BLaER1 treated with 17β-estradiol and CSF1 and Interleukin-3, amounts not matched to agents 10 nM and 100 nM (cell line): Measurements from ENCODE around the gene UNC119.

Experiments
- H3K27ac ChIP-seq, 11 experiments: shearing (Covaris generic); formaldehyde crosslinking; 2 replicates each; pipeline ENCODE4 v1.8.1; 2022
- H3K27me3 ChIP-seq, 11 experiments: shearing (Covaris generic); formaldehyde crosslinking; 2 replicates each; pipeline ENCODE4 v1.8.1; 2022
- H3K36me3 ChIP-seq, 11 experiments: shearing (Covaris generic); formaldehyde crosslinking; 2 replicates each; pipeline ENCODE4 v1.8.1; 2022
- H3K4me1 ChIP-seq, 10 experiments: shearing (Covaris generic); formaldehyde crosslinking; 2 replicates each; pipeline ENCODE4 v1.8.1; 2022
- H3K4me2 ChIP-seq, 11 experiments: shearing (Covaris generic); formaldehyde crosslinking; 2 replicates each; pipeline ENCODE4 v1.8.1; 2022
- H3K4me3 ChIP-seq, 10 experiments: shearing (Covaris generic); formaldehyde crosslinking; 2 replicates each; pipeline ENCODE4 v1.8.1; 2022
- H3K9ac ChIP-seq, 11 experiments: shearing (Covaris generic); formaldehyde crosslinking; 2 replicates each; pipeline ENCODE4 v1.8.1; 2022
- H3K9me3 ChIP-seq, 11 experiments: shearing (Covaris generic); formaldehyde crosslinking; replicated peaks in 1 of 11; 2 replicates each; pipeline ENCODE4 v1.8.1; 2022
- H4K20me1 ChIP-seq, 11 experiments: shearing (Covaris generic); formaldehyde crosslinking; 2 replicates each; pipeline ENCODE4 v1.8.1; 2022
- Cebpa-rat ChIP-seq, 11 experiments: shearing (Covaris generic); IDR thresholded peaks; 2 replicates each; pipeline ENCODE4 v1.8.1; 2022

The UNC119 gene

DNA sequence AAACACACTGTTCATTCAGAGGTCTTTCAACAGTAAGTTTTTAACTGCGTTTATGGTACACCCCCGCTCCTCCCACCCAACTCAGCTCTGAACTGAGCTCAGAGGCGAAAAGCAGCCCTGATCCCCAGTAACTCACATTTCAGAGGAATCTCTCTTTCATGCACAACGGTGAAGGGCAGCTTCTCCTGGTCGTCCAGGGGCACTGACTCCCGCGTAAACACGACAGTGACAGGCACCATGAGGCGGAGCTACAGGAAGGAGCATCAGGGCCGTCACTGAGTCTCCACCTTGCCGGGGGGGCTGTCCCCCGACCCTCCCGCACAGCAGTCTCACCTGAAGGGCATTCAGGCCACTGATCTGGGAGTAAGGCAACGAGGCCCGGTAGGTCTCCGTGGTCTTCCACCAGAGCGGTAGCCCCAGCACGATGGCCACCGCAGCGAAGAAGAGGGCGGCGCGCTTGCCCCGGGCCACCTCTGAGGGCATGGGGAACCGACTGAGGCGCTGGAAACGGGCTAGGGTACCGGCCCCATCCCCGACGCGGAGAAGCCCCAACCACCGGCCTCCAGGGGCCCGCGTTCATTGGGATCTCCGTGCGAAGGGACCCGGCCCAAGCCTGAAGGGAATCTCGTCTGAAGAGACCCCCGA lies 18.4 kb upstream of the UNC119 start:
- Histone ChIP-seq H3K27me3 (no peaks in the 10 kb centered on the region), H3K4me2 (peak overlapping the region; percentile 80 to 96 (median 88)), H4K20me1 (peaks cover 10 to 38% (median 28%) of the 10 kb centered on the region in 11 experiments; a peak in 16 of 22 replicates), H3K27ac (peak overlapping the region; percentile 70 to 83 (median 76)), H3K36me3 (peaks cover 3 to 45% (median 22%) of the 10 kb centered on the region in 11 experiments; a peak in 18 of 22 replicates), H3K9me3 (no peaks in the 10 kb centered on the region), H3K4me1 (peaks cover 54 to 67% (median 63%) of the 10 kb centered on the region in 10 experiments), H3K9ac (peak overlapping the region; percentile 79 to 88 (median 87)), H3K4me3 (peak overlapping the region; percentile 78 to 99 (median 96))
- TF ChIP-seq Cebpa-rat (IDR thresholded peaks at IDR 0.05) = no peak

GRCh38 chr17:28569446-28569845 lies 17.0 kb upstream of the UNC119 start:
- peaks cover 3 to 43% (median 21%) of the 10 kb centered on the region in 11 experiments; a peak in 19 of 22 replicates for H3K36me3 ChIP-seq
- H3K4me3 ChIP-seq = no peak overlapping the region
- H3K27ac ChIP-seq = no peak overlapping the region
- H3K9ac ChIP-seq = no peak overlapping the region
- TF ChIP-seq Cebpa-rat (IDR thresholded peaks at IDR 0.05) = no peak
- peaks cover 7 to 50% (median 23%) of the 10 kb centered on the region in 11 experiments; a peak in 15 of 22 replicates for H4K20me1 ChIP-seq
- peaks cover 47 to 57% (median 53%) of the 10 kb centered on the region in 10 experiments for H3K4me1 ChIP-seq
- peak overlapping the region; percentile 80 to 96 (median 88) for H3K4me2 ChIP-seq
- H3K9me3 ChIP-seq = no peaks in the 10 kb centered on the region
- no peaks in the 10 kb centered on the region for H3K27me3 ChIP-seq

- TF ChIP-seq Cebpa-rat (IDR thresholded peaks at IDR 0.05) = no peak
- Histone ChIP-seq H3K9ac (no peak overlapping the region), H3K4me1 (peaks cover 40 to 56% (median 49%) of the 10 kb centered on the region in 10 experiments), H4K20me1 (peaks cover 7 to 60% (median 29%) of the 10 kb centered on the region in 11 experiments; a peak in 16 of 22 replicates), H3K4me3 (no peak overlapping the region), H3K36me3 (peaks cover 19 to 49% (median 29%) of the 10 kb centered on the region in 11 experiments), H3K4me2 (peak overlapping the region; percentile 15 to 96 (median 52); a peak in 20 of 22 replicates), H3K27ac (no peak overlapping the region), H3K9me3 (no peaks in the 10 kb centered on the region), H3K27me3 (no peaks in the 10 kb centered on the region)
Observed at GRCh38 chr17:28567604-28568003, 15.2 kb upstream of the UNC119 start.

DNA sequence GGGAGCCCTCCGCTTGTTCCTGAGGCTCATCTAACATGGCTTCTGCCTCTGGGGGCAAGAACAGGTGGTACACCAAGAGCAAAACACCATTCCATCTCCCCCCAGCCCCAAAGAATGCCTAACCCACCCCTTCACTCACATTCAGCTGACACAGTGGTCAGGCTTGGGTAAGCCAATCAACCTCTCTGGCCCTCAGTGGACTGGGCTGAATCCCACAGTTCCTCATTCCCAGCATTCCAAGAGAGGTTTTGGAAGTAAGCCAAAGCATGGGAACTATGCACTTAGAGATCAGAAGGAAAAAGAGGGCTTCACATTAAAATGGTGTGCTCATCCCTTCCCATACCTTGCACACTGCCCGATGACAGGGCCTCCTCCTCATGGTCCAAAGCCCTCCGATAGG lies 11.1 kb upstream of the UNC119 start:
- peaks cover 13 to 26% (median 17%) of the 10 kb centered on the region in 10 experiments for H3K4me1 ChIP-seq
- no peak overlapping the region for H3K9ac ChIP-seq
- H3K27me3 ChIP-seq = no peaks in the 10 kb centered on the region
- no peak overlapping the region for H3K27ac ChIP-seq
- H4K20me1 ChIP-seq = peaks cover 0 to 47% (median 18%) of the 10 kb centered on the region in 11 experiments; a peak in 16 of 22 replicates
- H3K9me3 ChIP-seq = no peaks in the 10 kb centered on the region
- TF ChIP-seq Cebpa-rat (IDR thresholded peaks at IDR 0.05) = no peak
- no peak overlapping the region for H3K4me3 ChIP-seq
- H3K4me2 ChIP-seq = no peak overlapping the region
- H3K36me3 ChIP-seq = peaks cover 55 to 87% (median 66%) of the 10 kb centered on the region in 11 experiments

DNA sequence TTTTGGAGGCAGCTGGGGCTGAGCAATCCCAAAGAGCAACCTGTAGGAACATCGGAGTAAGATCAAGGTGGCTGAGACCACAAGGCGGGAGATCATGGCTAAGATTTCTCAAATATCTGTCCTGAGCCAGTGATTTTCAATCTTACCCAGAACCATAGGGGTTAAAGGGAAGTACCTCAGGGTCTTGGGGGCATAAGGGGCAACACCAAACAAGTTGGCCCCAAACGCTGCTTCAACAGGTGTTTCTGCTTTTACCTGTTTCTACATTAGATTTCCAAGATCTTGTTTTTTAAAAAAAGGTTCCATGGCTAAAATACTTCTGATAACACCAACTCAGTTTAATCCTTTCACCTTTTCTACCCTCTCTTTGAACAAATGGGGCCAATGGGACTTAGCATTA lies 2.6 kb upstream of the UNC119 start:
- no peak overlapping the region for H3K27ac ChIP-seq
- no peak overlapping the region for H3K9ac ChIP-seq
- H3K4me1 ChIP-seq = peaks cover 18 to 26% (median 24%) of the 10 kb centered on the region in 10 experiments
- H3K27me3 ChIP-seq = no peaks in the 10 kb centered on the region
- no peak for TF ChIP-seq Cebpa-rat (IDR thresholded peaks at IDR 0.05)
- no peak overlapping the region for H3K4me2 ChIP-seq
- H3K9me3 ChIP-seq = no peaks in the 10 kb centered on the region
- H3K36me3 ChIP-seq = peaks cover 61 to 72% (median 70%) of the 10 kb centered on the region in 11 experiments
- no peak overlapping the region for H3K4me3 ChIP-seq
- peaks cover 11 to 24% (median 19%) of the 10 kb centered on the region in 11 experiments; a peak in 19 of 22 replicates for H4K20me1 ChIP-seq

DNA sequence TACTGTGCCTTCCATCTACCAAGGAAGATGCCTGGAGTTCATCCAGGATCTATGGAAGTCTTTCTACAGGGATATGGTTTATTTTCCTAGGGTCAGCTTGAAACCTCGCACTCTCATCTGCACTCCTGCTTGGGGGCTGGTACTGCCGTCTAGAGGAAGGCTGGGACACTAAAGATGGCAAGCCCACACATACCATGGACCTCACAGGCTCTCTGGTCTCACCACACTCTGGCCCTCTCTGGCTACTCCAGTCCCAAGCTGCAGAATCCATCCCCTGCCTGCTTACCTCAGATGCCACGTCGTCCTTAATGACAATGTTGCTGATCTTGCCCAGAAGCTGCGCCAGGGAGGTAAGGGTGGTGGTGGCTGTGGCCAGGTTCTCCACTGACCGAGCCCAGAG lies 2.1 kb upstream of the UNC119 start:
- no peaks in the 10 kb centered on the region for H3K9me3 ChIP-seq
- H3K4me1 ChIP-seq = peaks cover 22 to 30% (median 28%) of the 10 kb centered on the region in 10 experiments
- no peak overlapping the region for H3K27ac ChIP-seq
- H3K27me3 ChIP-seq = no peaks in the 10 kb centered on the region
- peaks cover 57 to 67% (median 65%) of the 10 kb centered on the region in 11 experiments for H3K36me3 ChIP-seq
- H3K4me2 ChIP-seq = no peak overlapping the region
- no peak for TF ChIP-seq Cebpa-rat (IDR thresholded peaks at IDR 0.05)
- H4K20me1 ChIP-seq = peaks cover 12 to 29% (median 23%) of the 10 kb centered on the region in 11 experiments; a peak in 19 of 22 replicates
- no peak overlapping the region for H3K9ac ChIP-seq
- no peak overlapping the region for H3K4me3 ChIP-seq

GRCh38 chr17:28553000-28553505 lies 629 bp upstream of the UNC119 start:
- Histone ChIP-seq H3K4me3 (peak overlapping the region in 4 of 10 experiments; percentile 72 to 93 (median 78); a peak in 5 of 20 replicates), H4K20me1 (peaks cover 12 to 41% (median 29%) of the 10 kb centered on the region in 11 experiments; a peak in 19 of 22 replicates), H3K27me3 (no peaks in the 10 kb centered on the region), H3K9me3 (no peaks in the 10 kb centered on the region), H3K36me3 (peaks cover 45 to 52% (median 50%) of the 10 kb centered on the region in 11 experiments), H3K4me1 (peaks cover 37 to 46% (median 43%) of the 10 kb centered on the region in 10 experiments), H3K27ac (no peak overlapping the region), H3K4me2 (peak overlapping the region; percentile 53 to 98 (median 83); a peak in 18 of 22 replicates), H3K9ac (no peak overlapping the region; a peak in 1 of 22 replicates)
- no peak for TF ChIP-seq Cebpa-rat (IDR thresholded peaks at IDR 0.05)

GRCh38 chr17:28551421-28552175 lies 826 bp downstream of the UNC119 start:
- no peaks in the 10 kb centered on the region for H3K9me3 ChIP-seq
- H3K4me2 ChIP-seq = peak overlapping the region; percentile 82 to 99 (median 96)
- TF ChIP-seq Cebpa-rat (IDR thresholded peaks at IDR 0.05) = no peak
- peaks cover 40 to 46% (median 44%) of the 10 kb centered on the region in 11 experiments for H3K36me3 ChIP-seq
- no peaks in the 10 kb centered on the region for H3K27me3 ChIP-seq
- peak overlapping the region; percentile 72 to 93 (median 79) for H3K4me3 ChIP-seq
- H3K9ac ChIP-seq = peak overlapping the region; percentile 79 to 87 (median 84)
- peaks cover 12 to 44% (median 29%) of the 10 kb centered on the region in 11 experiments; a peak in 19 of 22 replicates for H4K20me1 ChIP-seq
- peak overlapping the region in 5 of 11 experiments; percentile 3 to 78 (median 32); a peak in 7 of 22 replicates for H3K27ac ChIP-seq
- peaks cover 51 to 58% (median 56%) of the 10 kb centered on the region in 10 experiments for H3K4me1 ChIP-seq
